ENCODE results near the gene GPC6.
"Not testable (repeated sequence)": the region's sequence is repeated elsewhere in the genome, so short reads cannot be mapped to it uniquely, and the experiment has no call there.

Gene GPC6

GRCh38 chr13:93430381-93430780, 203.8 kb downstream of the GPC6 start:
- H3K36me3 Mint-ChIP-seq: no peaks in the 10 kb centered on the region
- no peak overlapping the region for H3K4me3 Mint-ChIP-seq
- no peaks in the 10 kb centered on the region for H3K9me3 Mint-ChIP-seq
- no peak for DNase-seq (ENCODE audit: low spot score in 2 of 2)
- no peak overlapping the region for H3K27ac Mint-ChIP-seq
- H3K4me1 Mint-ChIP-seq: no peaks in the 10 kb centered on the region
- no peak for ATAC-seq

- H3K9me3 Mint-ChIP-seq: peaks cover 3% of the 10 kb centered on the region
- ATAC-seq (no peak), DNase-seq (ENCODE audit: low spot score in 2 of 2) (no peak)
- H3K27ac Mint-ChIP-seq: no peak overlapping the region
- H3K36me3 Mint-ChIP-seq: no peaks in the 10 kb centered on the region
- H3K4me3 Mint-ChIP-seq: no peak overlapping the region
- H3K4me1 Mint-ChIP-seq: no peaks in the 10 kb centered on the region
These were observed 209.0 kb downstream of the GPC6 start for GRCh38 chr13:93435651-93436050.

GRCh38 chr13:93437081-93437480, 210.5 kb downstream of the GPC6 start:
- no peaks in the 10 kb centered on the region for H3K36me3 Mint-ChIP-seq
- no peak overlapping the region for H3K27ac Mint-ChIP-seq
- H3K4me3 Mint-ChIP-seq: no peak overlapping the region
- peaks cover 3% of the 10 kb centered on the region for H3K9me3 Mint-ChIP-seq
- DNase-seq (ENCODE audit: low spot score in 2 of 2) (no peak), ATAC-seq (no peak)
- H3K4me1 Mint-ChIP-seq: no peaks in the 10 kb centered on the region

GRCh38 chr13:93446238-93446637, 219.6 kb downstream of the GPC6 start:
- Mint-ChIP-seq H3K36me3 (no peaks in the 10 kb centered on the region), H3K9me3 (no peaks in the 10 kb centered on the region), H3K27ac (no peak overlapping the region), H3K4me1 (no peaks in the 10 kb centered on the region), H3K4me3 (no peak overlapping the region)
- DNase-seq (ENCODE audit: low spot score in 2 of 2): no peak
- ATAC-seq: no peak

GRCh38 chr13:93450191-93450621, 223.6 kb downstream of the GPC6 start:
- H3K9me3 Mint-ChIP-seq: no peaks in the 10 kb centered on the region
- no peak for DNase-seq (ENCODE audit: low spot score in 2 of 2)
- no peak for ATAC-seq

GRCh38 chr13:93450761-93451160, 224.2 kb downstream of the GPC6 start:
- no peak for ATAC-seq
- Mint-ChIP-seq H3K27ac (no peak overlapping the region), H3K36me3 (no peaks in the 10 kb centered on the region), H3K4me3 (no peak overlapping the region), H3K4me1 (no peaks in the 10 kb centered on the region), H3K9me3 (no peaks in the 10 kb centered on the region)
- no peak for DNase-seq (ENCODE audit: low spot score in 2 of 2)

More at GRCh38 chr13:93450191-93450621, 223.6 kb downstream of the GPC6 start:
- H3K27ac Mint-ChIP-seq: no peak overlapping the region
- H3K4me1 Mint-ChIP-seq: no peaks in the 10 kb centered on the region
- H3K36me3 Mint-ChIP-seq: no peaks in the 10 kb centered on the region
- no peak overlapping the region for H3K4me3 Mint-ChIP-seq

GRCh38 chr13:93454676-93455235, 228.1 kb downstream of the GPC6 start:
- not testable (repeated sequence) for DNase-seq (ENCODE audit: low spot score in 2 of 2); ATAC-seq; H3K4me3 Mint-ChIP-seq; H3K27ac Mint-ChIP-seq; H3K4me1 Mint-ChIP-seq; H3K9me3 Mint-ChIP-seq; H3K36me3 Mint-ChIP-seq

- H3K9me3 Mint-ChIP-seq: peaks cover 3% of the 10 kb centered on the region
- DNase-seq (ENCODE audit: low spot score in 2 of 2): no peak
- no peaks in the 10 kb centered on the region for H3K36me3 Mint-ChIP-seq
- H3K27ac Mint-ChIP-seq: no peak overlapping the region
- no peak for ATAC-seq
- H3K4me1 Mint-ChIP-seq: no peaks in the 10 kb centered on the region
- H3K4me3 Mint-ChIP-seq: no peak overlapping the region
These were observed 229.3 kb downstream of the GPC6 start for GRCh38 chr13:93455861-93456260.

GRCh38 chr13:93460005-93460404, 233.4 kb downstream of the GPC6 start:
- no peak overlapping the region for H3K27ac Mint-ChIP-seq
- H3K4me1 Mint-ChIP-seq: no peaks in the 10 kb centered on the region
- H3K4me3 Mint-ChIP-seq: no peak overlapping the region
- no peak for DNase-seq (ENCODE audit: low spot score in 2 of 2)
- H3K9me3 Mint-ChIP-seq: peaks cover 3% of the 10 kb centered on the region
- H3K36me3 Mint-ChIP-seq: no peaks in the 10 kb centered on the region
- ATAC-seq: no peak

- no peak overlapping the region for H3K27ac Mint-ChIP-seq
- H3K4me1 Mint-ChIP-seq: no peaks in the 10 kb centered on the region
- H3K36me3 Mint-ChIP-seq: no peaks in the 10 kb centered on the region
- DNase-seq (ENCODE audit: low spot score in 2 of 2) (no peak), ATAC-seq (no peak)
- H3K4me3 Mint-ChIP-seq: no peak overlapping the region
- no peaks in the 10 kb centered on the region for H3K9me3 Mint-ChIP-seq
These were observed 235.5 kb downstream of the GPC6 start for GRCh38 chr13:93462151-93462550.

- no peaks in the 10 kb centered on the region for H3K4me1 Mint-ChIP-seq
- no peak overlapping the region for H3K4me3 Mint-ChIP-seq
- DNase-seq (ENCODE audit: low spot score in 2 of 2) (no peak), ATAC-seq (no peak)
- H3K27ac Mint-ChIP-seq: no peak overlapping the region
- no peaks in the 10 kb centered on the region for H3K36me3 Mint-ChIP-seq
- no peaks in the 10 kb centered on the region for H3K9me3 Mint-ChIP-seq
These were observed 240.0 kb downstream of the GPC6 start for GRCh38 chr13:93466502-93467036.

GRCh38 chr13:93467175-93467574, 240.6 kb downstream of the GPC6 start:
- no peak overlapping the region for H3K27ac Mint-ChIP-seq

GRCh38 chr13:93468433-93468832, 241.8 kb downstream of the GPC6 start:
- Mint-ChIP-seq H3K36me3 (no peaks in the 10 kb centered on the region), H3K9me3 (no peaks in the 10 kb centered on the region), H3K4me1 (no peaks in the 10 kb centered on the region), H3K27ac (no peak overlapping the region), H3K4me3 (no peak overlapping the region)
- DNase-seq (ENCODE audit: low spot score in 2 of 2) (no peak), ATAC-seq (no peak)

More at GRCh38 chr13:93467175-93467574, 240.6 kb downstream of the GPC6 start:
- H3K4me3 Mint-ChIP-seq: no peak overlapping the region
- ATAC-seq: no peak
- no peaks in the 10 kb centered on the region for H3K36me3 Mint-ChIP-seq
- no peaks in the 10 kb centered on the region for H3K9me3 Mint-ChIP-seq
- DNase-seq (ENCODE audit: low spot score in 2 of 2): no peak
- no peaks in the 10 kb centered on the region for H3K4me1 Mint-ChIP-seq

- H3K4me3 Mint-ChIP-seq: no peak overlapping the region
- ATAC-seq (no peak), DNase-seq (ENCODE audit: low spot score in 2 of 2) (no peak)
- H3K36me3 Mint-ChIP-seq: no peaks in the 10 kb centered on the region
- no peak overlapping the region for H3K27ac Mint-ChIP-seq
- H3K9me3 Mint-ChIP-seq: no peaks in the 10 kb centered on the region
- H3K4me1 Mint-ChIP-seq: no peaks in the 10 kb centered on the region
These were observed 245.7 kb downstream of the GPC6 start for GRCh38 chr13:93472296-93472695.

GRCh38 chr13:93472814-93473296, 246.2 kb downstream of the GPC6 start:
- Mint-ChIP-seq H3K27ac (no peak overlapping the region), H3K36me3 (no peaks in the 10 kb centered on the region), H3K4me3 (no peak overlapping the region), H3K4me1 (no peaks in the 10 kb centered on the region), H3K9me3 (no peaks in the 10 kb centered on the region)
- DNase-seq (ENCODE audit: low spot score in 2 of 2) (no peak), ATAC-seq (no peak)

- Mint-ChIP-seq H3K36me3 (no peaks in the 10 kb centered on the region), H3K27ac (no peak overlapping the region), H3K4me1 (no peaks in the 10 kb centered on the region), H3K9me3 (no peaks in the 10 kb centered on the region), H3K4me3 (no peak overlapping the region)
- ATAC-seq (no peak), DNase-seq (ENCODE audit: low spot score in 2 of 2) (no peak)
These were observed 247.0 kb downstream of the GPC6 start for GRCh38 chr13:93473441-93474270.
